HG02943 (cell line): ENCODE data around the gene LCNL1.

Experiments
- ATAC-seq: cut with Tn5 transposase; IDR thresholded peaks from one replicate; pipeline ENCODE4 v1.9.1; 2021; ENCODE audit warnings: mild to moderate bottlenecking, low read depth, moderate library complexity; ENCODE audit not compliant: unreplicated experiment

LCNL1 gene

GRCh38 chr9:136958473-136958872, 24.3 kb upstream of the LCNL1 start:
- ATAC-seq = no peak

- ATAC-seq = no peak
Observed at GRCh38 chr9:136958898-136959850, 23.6 kb upstream of the LCNL1 start.

- no peak for ATAC-seq
Observed at GRCh38 chr9:136960212-136960937, 22.4 kb upstream of the LCNL1 start.

GRCh38 chr9:136960938-136961275, 21.9 kb upstream of the LCNL1 start:
- ATAC-seq = no peak

- no peak for ATAC-seq
Observed at GRCh38 chr9:136961279-136962065, 21.3 kb upstream of the LCNL1 start.

GRCh38 chr9:136962163-136962562, 20.6 kb upstream of the LCNL1 start:
- ATAC-seq = no peak

GRCh38 chr9:136962701-136963248, 20.0 kb upstream of the LCNL1 start:
- ATAC-seq = no peak

- ATAC-seq = no peak
Observed at GRCh38 chr9:136963341-136963740, 19.5 kb upstream of the LCNL1 start.

- ATAC-seq = no peak
Observed at GRCh38 chr9:136963751-136964150, 19.0 kb upstream of the LCNL1 start.

GRCh38 chr9:136964171-136964689, 18.6 kb upstream of the LCNL1 start:
- ATAC-seq = no peak

GRCh38 chr9:136964833-136965422, 17.9 kb upstream of the LCNL1 start:
- ATAC-seq = no peak

- no peak for ATAC-seq
Observed at GRCh38 chr9:136965771-136966484, 16.9 kb upstream of the LCNL1 start.

- no peak for ATAC-seq
Observed at GRCh38 chr9:136968333-136969127, 14.3 kb upstream of the LCNL1 start.

GRCh38 chr9:136969150-136969549, 13.6 kb upstream of the LCNL1 start:
- ATAC-seq = no peak

GRCh38 chr9:136969774-136970173, 13.0 kb upstream of the LCNL1 start:
- ATAC-seq = no peak

- ATAC-seq = no peak
Observed at GRCh38 chr9:136970361-136970760, 12.4 kb upstream of the LCNL1 start.

- no peak for ATAC-seq
Observed at GRCh38 chr9:136971746-136972145, 11.0 kb upstream of the LCNL1 start.

GRCh38 chr9:136972335-136972734, 10.5 kb upstream of the LCNL1 start:
- ATAC-seq = no peak

- no peak for ATAC-seq
Observed at GRCh38 chr9:136972743-136973142, 10.1 kb upstream of the LCNL1 start.
